Caki2 (cell line): ENCODE measurements around the gene ADAMTS9. TPM values are rescaled to one million over a fixed set of nuclear protein-coding genes. Genes with fewer than 3 reads are reported as not detected.
A peak's percentile ranks its signal among the peaks of the same experiment; 100 is the strongest.

Experiments used
- DNase-seq: peaks from one replicate; pipeline ENCODE4 v3.0.0-alpha.2; 2015; ENCODE audit warnings: low read depth
- in situ Hi-C: cut with HindIII; loops from 2 replicates; pipeline ENCODE4 v1.10.0; 2016; ENCODE audit warnings: low sequenced_read_pairs, low pct_unique_long_range_greater_than_20kb, mixed read lengths
- total RNA-seq: library from RNA; depleted of rRNA; stranded (reverse); fragments of >200 nt; shearing (Covaris generic); gene quantifications from 2 replicates; pipeline ENCODE4 v1.2.3, GENCODE V29; 2014; ENCODE audit warnings: low replicate concordance

ADAMTS9 gene
- total RNA-seq, 1 experiment from 2014 or later, result 9.1 TPM

GRCh38 chr3:64489361-64490044 is 198.3 kb downstream of the ADAMTS9 start:
- DNase-seq, result peak; percentile 58
- in situ Hi-C loops, result no loop called here

- in situ Hi-C loops, result no loop called here
Measured at GRCh38 chr3:64488939-64489338, 198.9 kb downstream of the ADAMTS9 start.

GRCh38 chr3:64484289-64484992 is 203.4 kb downstream of the ADAMTS9 start:
- peak; percentile 51 for DNase-seq
- in situ Hi-C loops, result no loop called here

More at GRCh38 chr3:64488939-64489338, 198.9 kb downstream of the ADAMTS9 start:
- no peak for DNase-seq

GRCh38 chr3:64483467-64483866 is 204.3 kb downstream of the ADAMTS9 start:
- in situ Hi-C loops, result no loop called here

GRCh38 chr3:64475037-64475436 is 212.8 kb downstream of the ADAMTS9 start:
- in situ Hi-C loops, result no loop called here
- DNase-seq, result no peak

More at GRCh38 chr3:64483467-64483866, 204.3 kb downstream of the ADAMTS9 start:
- no peak for DNase-seq

- DNase-seq, result no peak
- in situ Hi-C loops, result loop anchor here (25.0 kb wide), 1 partner anchor 436 kb away; no protein-coding TSS in a partner anchor
Measured at GRCh38 chr3:64473466-64473865, 214.3 kb downstream of the ADAMTS9 start.

GRCh38 chr3:64470436-64470835 is 217.4 kb downstream of the ADAMTS9 start:
- DNase-seq, result no peak
- in situ Hi-C loops, result loop anchor here (25.0 kb wide), 1 partner anchor 433 kb away; no protein-coding TSS in a partner anchor

- DNase-seq, result no peak
- in situ Hi-C loops, result loop anchor here (25.0 kb wide), 1 partner anchor 430 kb away; no protein-coding TSS in a partner anchor
Measured at GRCh38 chr3:64467255-64467944, 220.4 kb downstream of the ADAMTS9 start.
